Activated CD4-positive, CD25-positive, alpha-beta regulatory T cell treated with anti-CD3 and anti-CD28 coated beads, Interleukin-2, amount 50 U/mL, for 72 hours (primary cell): ENCODE data around the gene EPN3.

Source experiments
- DNase-seq: peaks from one replicate; pipeline ENCODE4 v3.0.0; 2021

Gene EPN3

DNA sequence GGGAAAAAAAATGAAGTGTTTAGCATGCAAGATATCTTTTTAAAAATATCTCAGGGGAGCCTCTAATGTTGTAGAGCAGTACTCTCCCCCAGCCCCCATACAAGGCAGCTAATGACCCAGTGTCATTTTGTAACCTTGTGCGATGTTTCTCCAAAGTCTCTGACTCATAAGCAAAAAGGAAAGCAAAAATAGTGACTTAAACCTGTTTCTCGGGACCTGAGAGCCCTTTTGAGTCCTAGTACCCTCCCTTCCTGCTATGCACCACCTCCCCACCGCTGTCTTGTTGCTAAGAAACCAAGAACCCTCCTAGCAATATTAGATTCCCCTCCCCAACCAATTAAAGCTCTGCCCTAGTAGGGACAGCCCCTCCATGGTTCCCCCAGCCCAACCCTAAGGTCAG is 21.5 kb upstream of the EPN3 start:
- peak; percentile 54 for DNase-seq

DNA sequence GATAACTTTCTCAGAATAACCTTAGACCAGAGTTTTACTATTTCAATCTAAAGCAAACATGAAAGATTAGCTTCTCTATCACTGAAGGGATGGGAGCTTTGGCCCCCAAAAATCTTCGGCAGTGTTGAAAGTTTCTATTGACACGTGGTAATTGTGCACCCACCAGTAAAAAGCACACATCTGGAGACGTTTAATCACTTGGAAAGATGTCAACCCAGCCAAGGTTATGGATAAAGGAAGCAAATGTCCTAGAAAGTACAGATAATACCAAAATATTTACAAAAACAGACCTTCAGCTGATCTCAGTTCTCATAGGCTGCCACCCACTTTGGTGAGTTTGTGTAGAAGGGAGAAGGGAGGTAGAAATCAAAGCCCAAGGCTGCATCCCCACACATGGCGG is 19.0 kb upstream of the EPN3 start:
- no peak for DNase-seq

DNA sequence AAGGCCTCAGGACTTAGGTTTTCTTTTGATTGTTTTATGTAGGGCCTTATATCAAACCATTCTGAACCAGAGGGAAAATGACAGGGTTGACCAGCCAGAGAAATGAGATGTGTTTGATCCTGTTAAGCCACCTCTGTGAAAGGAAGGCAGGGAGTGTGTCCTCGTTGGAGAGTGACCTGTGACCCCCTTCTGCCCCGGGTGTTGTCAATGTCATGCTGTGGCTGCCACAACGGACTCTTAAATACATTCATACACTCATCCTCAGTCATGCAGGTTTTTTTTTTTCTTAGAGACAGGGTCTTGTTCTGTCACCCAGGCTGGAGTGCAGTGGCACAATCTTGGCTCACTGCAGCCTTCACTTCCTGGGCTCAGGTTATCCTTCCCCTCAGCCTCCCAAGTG is 18.1 kb upstream of the EPN3 start:
- DNase-seq: no peak

DNA sequence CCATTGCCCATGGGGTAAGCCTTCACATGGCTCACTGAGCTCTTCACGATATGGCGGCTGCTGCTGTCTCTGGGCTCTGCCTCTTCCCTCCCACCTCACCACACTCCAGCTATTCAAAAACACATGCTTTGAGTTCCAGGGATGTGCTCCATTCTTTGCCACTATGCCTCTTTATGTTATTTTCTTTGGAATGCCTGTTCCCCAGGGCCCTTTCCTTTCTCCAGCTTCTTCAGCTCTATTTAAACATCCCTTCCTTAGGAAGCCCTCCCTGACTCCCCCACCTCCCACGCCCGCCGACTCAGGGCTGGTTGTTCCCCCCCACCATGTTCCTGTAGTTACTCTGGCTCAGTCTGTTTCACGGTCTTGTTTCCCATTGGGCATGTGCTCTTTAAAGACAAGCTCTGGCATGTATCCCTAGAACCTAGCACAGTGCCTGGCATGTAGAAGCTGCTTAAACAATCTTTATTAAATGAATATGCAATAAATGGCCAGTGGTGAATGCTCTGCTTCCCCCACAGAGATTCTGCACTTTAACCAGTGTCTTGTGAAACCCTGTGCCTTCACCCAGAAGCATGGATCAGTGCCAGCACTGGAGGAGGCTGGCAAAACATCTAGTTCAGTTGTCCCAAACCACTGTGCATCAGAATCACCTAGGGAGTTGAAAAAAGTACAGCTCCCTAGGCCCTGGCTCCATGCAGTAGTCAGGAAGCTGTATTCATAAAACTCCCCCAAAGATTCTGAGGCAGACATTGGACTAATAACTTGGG is 17.4 kb upstream of the EPN3 start:
- no peak for DNase-seq

DNA sequence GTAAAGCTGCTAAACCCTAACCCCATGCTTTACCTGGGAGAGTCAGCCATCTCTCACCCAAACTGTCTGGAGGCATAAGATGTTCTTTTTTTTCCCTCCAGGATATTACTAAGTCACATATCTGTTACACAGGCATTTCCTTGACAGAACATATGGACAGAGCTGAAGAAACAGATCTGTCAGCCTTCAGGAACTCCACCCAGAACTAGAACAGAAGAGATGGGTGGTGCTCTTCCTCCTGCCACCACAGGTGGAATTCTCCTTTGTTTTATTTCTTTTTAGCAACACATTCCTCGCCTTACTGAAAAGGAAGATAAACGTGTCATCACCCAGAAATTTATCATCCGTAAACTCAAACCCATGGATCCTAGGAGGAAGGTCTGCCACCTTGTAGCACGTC is 15.5 kb upstream of the EPN3 start:
- DNase-seq: no peak

DNA sequence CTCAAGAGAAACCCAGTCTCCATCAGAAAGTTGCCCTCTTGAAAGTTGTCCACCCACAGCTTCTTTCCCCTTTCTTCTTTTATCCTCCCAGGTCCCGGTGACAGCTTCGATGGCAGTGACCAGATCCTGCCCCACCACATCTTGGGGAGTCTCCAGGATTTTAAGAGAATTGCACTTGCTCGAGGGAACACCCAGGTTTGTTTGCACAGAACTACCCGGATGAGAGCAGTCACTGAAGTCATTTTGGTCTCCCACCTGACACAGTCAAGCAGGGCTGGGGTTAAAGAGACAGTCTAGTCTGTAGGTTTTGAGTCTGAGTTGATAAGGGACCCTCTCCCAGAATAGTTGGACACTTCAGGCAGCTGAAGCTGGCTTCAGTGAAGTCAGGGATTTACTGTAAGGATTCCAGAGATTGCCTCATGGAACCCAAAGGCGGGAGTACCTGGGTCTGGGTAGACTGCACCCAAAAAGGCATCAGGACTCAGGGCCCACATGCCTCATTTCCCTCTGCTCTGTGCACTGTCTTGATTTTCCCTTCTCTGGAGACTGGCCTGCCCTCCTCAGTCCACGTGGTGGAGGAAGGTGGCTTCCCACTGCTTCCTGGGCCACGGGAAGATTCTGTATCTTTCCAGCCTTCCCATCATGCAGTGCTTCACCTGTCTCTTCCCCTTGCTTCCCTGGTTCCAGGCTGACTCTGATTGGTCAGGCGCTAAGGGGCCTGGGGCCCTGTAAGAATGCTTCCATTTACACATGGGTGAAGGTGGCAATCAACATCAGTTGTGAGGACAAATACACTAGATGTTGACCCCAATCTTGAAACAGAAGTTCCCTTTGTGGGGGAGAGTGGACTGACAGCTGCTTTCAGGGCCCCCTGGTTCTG is 14.8 kb upstream of the EPN3 start:
- no peak for DNase-seq

DNA sequence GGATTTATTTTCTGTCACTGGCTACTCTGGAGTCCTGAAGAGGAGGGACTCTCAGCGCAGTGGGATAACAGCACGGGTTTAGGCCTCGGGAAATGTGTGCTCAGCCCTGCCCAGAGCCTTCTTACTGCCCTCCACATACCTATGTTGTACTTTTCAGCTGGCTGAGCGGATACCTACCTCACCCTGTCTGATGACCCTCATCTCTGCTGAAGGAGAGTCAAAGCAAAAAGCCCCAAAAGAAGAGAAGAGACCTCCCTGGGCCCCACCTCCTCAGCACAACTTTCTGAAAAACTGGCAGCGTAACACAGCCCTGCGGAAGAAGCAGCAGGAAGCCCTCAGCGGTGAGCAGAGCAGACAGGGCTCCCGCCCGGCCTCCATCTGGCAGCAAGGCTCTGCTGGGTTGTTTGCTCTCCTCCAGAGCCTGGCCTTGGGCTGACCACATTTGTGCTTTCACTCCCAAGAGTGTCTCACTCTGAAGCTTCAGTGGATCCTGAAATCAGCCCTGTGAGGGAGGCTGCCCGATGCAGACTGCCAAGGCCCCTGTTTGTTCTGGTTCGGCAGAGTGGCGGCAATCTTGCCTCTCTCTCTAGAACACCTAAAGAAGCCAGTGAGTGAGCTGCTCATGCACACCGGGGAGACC is 14.0 kb upstream of the EPN3 start:
- no peak for DNase-seq

DNA sequence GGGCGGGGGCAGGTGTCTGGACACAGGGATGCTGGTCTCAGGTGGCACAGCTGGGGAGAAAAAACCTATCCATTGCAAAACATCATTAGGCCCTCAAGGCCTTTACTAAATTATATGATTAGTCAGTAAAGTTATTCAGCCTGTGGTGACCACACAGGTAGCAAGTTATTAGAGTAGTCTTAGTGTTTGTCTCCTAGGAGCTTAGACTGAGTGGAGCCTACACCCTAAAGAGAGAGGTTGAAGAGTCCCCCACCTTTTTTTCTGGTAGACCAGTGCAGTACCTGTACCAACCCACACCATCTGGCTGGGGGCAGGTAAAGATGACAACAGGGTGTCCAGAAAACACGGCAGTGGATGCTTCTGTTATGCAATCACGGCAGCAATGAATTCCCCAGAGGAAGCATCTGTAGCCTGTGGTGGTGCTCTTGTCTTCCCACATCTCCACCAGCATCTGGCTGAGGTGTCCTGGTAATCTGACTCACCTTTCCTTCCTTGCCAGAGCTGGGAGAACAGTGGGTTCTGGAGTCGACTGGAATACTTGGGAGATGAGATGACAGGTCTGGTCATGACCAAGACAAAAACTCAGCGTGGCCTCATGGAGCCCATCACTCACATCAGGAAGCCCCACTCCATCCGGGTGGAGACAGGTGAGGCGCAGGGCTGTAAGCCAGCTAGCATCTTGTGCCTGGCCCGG is 13.2 kb upstream of the EPN3 start:
- DNase-seq: no peak

DNA sequence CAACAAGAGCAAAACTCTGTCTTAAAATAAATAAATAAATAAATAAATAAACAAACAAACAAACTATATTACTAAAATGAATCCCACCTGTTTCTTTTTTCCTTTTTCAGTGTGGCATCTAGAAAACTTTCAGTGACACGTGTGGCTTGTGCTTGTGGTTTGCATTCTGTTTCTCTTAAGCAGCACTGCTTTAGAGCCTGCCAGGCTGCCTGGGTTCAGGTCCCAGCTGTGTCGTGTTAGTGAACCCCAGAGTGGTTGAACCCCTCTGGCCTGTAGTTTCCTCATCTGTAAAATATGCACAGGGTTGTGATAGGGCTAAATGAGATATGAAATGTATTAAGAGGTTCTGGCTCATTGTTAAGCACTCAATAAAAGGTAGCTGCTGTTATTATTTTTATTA is 12.1 kb upstream of the EPN3 start:
- DNase-seq: no peak

DNA sequence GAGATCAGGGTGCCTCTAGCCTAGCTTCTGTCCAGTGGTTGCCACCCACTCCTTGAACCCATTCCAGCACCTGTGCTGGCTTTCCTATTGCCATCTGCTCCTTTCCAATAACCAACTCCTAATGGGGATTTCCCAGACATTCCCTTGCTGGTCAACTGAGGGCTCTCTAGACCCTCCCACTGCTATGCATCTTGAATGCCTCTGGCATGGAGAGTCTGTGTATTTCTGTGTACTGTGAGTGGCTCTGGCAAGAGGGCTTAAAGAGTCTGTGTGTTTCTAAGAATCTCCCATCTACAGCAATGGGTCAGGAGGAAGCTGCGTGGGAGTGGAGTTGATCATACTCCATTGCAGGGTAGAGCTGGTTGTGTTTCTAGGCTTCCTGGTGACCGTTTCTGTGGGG is 11.0 kb upstream of the EPN3 start:
- DNase-seq: no peak

DNA sequence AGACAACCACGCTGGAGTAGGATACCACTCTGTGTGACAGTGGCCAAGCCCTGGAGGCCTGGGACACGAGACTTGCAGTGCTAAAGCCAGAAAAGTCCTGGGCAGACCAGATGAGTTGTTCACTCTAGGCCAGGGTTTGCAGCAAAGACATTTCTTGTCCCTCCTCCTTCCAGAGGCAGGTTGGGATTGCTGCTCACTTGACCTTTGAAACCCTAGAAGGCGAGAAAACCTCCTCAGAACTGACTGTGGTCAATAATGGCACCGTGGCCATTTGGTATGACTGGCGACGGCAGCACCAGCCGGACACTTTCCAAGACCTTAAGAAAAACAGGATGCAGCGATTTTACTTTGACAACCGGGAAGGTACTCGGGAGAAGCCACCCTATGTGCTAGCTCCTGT is 9.8 kb upstream of the EPN3 start:
- no peak for DNase-seq

DNA sequence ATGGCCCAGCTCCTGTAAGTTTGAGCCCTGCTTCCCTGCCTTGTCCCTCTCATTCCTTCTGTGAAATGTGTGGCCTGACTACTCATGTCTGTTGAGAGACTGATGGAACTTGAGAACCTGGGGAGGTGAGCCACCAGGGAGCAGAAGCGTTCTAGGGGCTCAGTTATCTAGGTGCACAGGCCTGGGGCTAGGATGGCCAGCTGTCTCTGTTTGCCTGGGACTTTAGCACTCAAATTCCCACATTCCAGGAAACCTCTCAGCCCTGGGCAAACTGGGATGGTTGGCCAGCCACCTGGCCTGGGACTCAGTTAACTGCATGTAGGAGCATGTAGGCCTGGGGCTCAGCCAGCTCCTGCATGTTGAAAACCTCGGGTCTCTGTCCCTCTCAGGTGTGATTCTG is 9.3 kb upstream of the EPN3 start:
- no peak for DNase-seq

DNA sequence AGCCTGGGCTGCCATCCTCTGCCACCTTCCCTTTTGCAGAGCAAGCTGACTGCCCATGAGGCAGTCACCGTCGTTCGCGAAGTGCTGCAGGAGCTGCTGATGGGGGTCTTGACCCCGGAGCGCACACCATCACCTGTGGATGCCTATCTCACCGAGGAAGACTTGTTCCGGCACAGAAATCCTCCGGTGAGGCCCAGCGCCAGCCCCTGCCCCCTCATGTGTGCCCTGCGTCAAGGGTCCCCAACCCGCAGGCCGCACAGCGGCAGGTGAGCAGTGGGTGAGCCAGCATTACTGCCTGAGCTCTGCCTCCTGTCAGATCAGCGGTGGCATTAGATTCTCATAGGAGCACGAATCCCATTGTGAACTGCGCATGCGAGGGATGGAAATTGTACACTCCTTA is 7.7 kb upstream of the EPN3 start:
- DNase-seq: no peak

DNA sequence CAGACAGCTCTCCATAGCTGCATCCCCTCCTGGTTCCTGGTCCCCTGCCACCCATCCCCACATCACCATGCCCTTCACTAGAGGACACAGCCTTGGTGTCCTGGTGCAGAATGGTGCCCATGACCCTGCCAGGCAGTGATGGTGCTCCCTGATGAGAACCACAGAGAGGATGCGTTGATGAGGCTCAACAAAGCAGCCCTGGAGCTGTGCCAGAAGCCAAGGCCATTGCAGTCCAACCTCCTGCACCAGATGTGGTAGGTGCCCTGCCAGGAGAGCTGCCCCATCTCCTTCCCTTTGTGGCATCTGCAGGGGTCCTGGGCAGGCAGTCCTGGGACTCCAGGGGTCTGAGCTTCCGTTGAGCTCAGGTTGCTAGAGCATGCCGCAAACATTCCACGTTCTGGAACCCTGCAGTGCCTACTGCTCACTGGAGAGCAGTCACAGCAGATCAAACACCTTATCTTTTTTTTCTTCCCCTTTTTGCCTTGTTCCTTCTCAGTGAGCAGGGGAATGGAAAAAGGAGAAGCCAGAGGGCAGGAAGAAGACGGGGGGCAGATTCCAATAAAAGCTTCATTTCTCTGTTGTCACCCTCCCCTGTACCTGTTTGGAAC is 5.3 kb upstream of the EPN3 start:
- no peak for DNase-seq

DNA sequence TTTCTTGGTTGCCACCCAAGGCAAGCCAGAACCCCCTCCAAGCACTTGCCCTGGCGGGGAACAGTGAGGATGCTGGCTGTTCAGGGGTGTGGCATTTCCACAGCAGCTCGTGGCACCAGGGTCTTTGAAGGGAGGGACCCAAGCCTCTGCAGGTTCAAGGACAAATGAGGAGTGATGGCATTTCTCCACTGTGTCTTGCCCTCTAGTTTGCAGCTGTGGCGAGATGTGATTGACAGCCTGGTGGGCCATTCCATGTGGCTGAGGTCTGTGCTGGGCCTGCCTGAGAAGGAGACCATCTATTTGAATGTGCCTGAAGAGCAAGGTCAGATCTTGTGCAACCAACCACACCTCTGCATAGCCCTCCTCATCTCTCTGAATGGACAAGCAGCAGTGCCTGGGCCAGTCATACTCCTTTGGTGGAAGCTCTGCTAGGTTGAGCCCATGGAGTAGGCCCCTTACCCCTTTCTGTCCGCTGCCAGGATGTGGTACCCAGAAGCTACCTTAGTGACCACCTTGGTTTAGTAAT is 4.5 kb upstream of the EPN3 start:
- no peak for DNase-seq

DNA sequence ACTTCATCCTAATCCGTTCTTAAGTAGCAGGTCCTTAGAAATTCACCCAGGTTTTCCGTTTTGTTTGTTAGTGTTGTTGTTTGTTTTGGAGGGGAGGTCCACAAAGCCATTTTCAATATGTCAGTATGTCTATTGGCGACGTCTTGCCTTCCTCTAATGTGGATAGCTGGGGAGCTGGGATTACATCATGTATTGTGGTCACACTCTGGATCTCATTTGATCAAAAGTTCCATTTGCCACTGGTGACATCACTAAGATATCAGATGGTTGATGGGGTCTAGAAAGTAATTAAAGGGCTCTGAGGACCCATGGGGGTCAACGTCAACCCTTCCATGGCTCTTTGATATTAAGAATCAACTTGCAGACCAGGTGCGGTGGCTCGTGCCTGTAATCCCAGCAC is 2.7 kb upstream of the EPN3 start:
- DNase-seq: no peak

DNA sequence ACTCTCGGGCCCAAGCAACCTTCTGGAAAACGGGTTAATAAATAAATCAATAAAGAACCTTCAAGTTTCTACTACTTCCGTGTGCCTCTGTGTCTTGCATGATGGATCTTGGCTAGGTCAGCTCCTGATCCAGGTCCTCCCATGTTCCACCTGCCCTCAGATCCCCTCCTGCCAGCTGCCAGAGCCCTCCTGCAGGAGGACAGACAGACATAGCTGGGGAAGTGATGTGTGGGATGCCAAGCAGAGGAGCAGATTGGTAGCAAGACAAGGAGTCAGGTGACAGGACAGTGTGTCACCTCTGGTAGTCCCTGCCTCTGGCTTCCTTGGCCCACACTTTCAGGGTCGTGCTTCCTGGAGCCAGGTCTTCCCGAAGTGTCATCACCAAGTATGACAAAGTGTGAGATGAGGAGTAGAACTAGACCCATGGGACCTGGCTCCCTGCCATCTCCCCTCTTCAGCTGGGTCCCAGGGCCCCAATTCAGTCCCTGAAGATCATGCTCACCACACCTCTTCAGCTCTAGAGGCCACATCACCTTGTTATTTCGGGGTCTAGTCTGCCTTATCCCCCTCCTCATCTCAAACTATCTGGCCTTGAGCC is 1.0 kb upstream of the EPN3 start:
- no peak for DNase-seq

DNA sequence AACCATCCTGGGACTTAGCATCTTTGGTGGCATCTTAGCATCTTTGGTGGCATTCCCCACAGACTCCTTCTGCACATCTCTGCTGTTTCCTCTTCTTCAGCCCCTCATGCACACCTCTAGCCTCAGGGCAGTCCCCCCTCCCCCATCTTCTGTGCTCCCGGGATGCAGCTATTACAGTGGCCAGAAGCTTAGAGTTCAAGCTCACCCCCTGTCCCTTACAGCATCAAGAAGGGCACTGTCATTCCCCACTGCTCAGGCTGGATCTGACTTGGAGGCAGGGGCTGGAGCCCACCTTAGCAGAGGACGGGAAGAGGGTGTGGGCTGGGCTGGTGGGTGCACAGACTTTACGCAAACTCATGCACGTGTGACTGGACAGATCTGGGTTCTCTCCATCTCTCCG is 650 bp downstream of the EPN3 start:
- no peak for DNase-seq

DNA sequence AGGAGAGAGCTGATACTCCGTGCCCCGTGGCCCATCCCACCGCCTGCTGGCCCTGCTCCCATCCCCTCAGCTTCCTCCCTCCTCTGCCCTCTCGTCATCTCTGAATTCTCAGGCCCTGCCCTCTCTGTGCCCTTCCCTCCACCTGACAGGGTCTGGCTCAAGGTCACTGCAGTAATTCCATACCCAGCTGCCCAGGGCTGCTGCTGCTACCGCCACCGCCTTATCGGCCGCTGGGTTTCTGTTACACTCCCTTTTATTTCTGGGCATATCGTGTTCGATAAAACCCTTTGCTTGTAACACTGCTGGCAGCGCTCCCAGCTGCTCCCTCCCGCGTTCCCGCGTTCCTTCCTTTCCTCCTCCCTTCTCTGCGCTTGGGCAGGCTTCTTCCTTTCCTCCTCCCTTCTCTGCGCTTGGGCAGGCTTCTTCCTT is 1.2 kb downstream of the EPN3 start:
- DNase-seq: no peak

DNA sequence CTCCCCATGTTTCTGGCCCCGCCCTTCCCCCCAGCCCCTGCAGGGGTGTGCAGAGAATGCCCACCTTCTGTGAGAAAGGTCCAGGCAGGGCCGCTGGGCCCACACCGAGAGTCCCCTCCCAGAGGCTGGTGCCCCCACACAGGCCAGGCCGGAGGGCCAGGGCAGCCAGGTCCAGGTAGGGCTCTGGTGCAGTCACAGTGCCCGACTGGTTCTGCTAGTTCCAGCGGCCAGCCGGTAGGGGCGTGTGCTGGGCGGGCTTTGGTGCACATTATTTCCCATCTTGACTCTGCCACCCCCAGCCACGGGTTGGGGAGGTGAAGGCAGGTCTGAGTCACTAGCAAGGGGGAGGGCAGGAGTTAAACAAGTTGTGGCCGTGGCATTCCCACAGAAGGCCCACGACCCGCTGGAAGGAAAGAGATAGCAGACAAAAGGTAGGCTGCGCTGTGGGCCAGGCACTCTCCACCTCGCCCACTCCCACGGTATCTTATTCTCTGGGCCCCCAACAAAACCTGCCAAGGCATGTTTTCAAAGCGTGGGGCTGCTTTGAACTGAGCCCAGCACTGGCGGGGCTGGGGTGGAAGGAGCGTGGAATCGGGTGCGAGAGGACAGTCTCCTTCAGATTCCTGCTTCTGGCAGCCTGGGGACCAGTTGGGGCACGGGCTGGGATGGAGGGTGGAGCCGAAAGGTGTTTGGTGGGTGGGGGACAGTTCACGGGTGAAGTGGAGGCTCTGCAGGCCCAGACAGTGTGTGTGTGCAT is 1.9 kb downstream of the EPN3 start:
- DNase-seq: no peak

DNA sequence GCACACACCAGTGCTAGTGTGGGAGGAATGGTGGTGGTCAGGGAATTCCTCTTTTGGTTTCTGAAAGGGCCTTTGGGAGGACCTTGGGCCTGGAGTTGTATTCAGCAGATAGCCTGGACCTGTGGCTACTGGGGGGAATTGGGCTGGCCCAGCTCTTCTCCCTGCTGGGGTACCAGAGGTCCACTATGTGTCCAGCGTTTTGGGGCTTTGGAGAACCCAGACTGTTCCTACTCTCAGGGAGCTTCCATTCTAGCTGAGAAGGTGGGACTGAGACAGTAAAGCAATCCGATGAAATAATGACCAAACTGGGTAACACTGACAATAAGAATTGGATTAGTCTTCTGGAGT is 2.4 kb downstream of the EPN3 start:
- no peak for DNase-seq

DNA sequence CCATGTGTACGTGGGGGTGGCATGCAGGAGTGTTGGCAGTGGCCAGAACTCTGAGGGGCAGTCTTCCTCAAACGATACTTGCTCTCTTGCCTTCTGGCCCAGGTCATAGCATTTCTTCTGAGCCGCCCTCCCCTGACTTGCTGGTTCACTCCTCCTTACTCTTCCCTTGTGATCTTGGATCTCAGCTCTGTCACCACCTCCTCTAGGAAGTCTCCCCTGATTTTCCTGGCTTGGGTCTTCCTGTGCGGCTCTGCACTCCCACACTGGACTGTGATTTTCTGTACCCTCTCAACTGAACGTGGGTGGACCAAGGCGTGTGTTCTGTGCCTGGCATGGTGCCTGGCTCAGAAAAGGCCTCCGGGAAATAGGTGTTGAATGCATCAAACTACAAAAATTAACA is 2.9 kb downstream of the EPN3 start:
- DNase-seq: no peak
